ENCODE results near the gene DENND4A.
"Not testable (repeated sequence)": the region's sequence is repeated elsewhere in the genome, so short reads cannot be mapped to it uniquely, and the experiment has no call there.

The DENND4A gene

DNA sequence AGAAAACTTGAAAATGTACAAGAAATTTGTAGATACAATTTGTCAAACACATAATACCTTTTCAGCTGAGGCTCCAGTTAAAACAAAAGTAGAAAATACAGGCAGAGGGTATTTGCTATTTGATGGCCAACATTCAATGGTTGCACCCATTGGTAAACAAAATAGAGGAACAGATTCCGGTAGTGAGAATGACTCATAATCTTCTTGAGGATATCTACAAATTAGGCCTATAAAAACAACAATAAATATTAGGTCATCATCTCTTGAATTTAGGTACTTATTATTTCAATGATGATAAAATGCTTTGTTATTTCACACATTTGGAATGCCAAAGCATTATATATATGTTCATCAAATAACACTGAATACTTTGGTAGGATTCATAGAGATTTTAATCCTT, 53.4 kb downstream of the DENND4A start:
- Histone ChIP-seq H3K36me3 (ENCODE audit: insufficient read depth, low read depth, low read length) (no peaks in the 10 kb centered on the region), H3K27me3 (ENCODE audit: insufficient read depth, low read length) (no peaks in the 10 kb centered on the region), H3K4me3 (ENCODE audit: low read length) (no peak overlapping the region), H3K9me3 (ENCODE audit: insufficient read depth, low read depth, low read length) (no peaks in the 10 kb centered on the region), H3K9ac (ENCODE audit: low read depth, low read length) (no peak overlapping the region), H3K4me1 (ENCODE audit: insufficient read depth, low read length) (no peaks in the 10 kb centered on the region), H3K27ac (ENCODE audit: low read length) (no peak overlapping the region)

DNA sequence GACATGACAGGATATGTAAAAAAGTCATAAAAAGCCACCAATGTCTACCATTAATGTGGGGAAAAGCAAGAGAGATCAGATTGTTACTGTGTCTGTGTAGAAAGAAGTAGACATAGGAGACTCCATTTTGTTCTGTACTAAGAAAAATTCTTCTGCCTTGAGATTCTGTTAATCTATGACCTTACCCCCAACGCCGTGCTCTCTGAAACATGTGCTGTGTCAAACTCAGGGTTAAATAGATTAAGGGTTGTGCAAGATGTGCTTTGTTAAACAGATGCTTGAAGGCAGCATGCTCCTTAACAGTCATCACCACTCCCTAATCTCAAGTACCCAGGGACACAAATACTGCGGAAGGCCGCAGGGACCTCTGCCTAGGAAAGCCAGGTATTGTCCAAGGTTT, 58.5 kb downstream of the DENND4A start:
- not testable (repeated sequence) for H3K9me3 ChIP-seq (ENCODE audit: insufficient read depth, low read depth, low read length); H3K4me3 ChIP-seq (ENCODE audit: low read length); H3K27me3 ChIP-seq (ENCODE audit: insufficient read depth, low read length); H3K4me1 ChIP-seq (ENCODE audit: insufficient read depth, low read length); H3K27ac ChIP-seq (ENCODE audit: low read length); H3K9ac ChIP-seq (ENCODE audit: low read depth, low read length); H3K36me3 ChIP-seq (ENCODE audit: insufficient read depth, low read depth, low read length)

DNA sequence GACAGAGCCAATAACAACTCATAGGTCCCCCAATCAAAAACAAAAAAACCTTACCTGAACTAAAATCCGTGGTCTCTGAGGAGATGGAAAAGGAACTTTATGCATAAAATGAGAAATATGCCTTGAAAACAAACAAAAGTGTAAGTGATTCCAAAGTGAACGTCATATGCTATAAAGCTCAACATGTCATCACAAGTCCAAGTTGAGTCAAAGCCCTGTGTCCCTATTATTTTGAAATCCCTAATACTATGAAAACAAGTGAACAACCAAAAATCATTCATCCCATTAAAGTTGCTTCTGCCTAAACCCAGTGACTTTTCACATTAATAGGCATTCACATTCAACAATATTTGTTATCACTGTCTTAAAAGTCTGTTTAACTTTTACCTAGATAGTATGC, 59.4 kb downstream of the DENND4A start:
- no peaks in the 10 kb centered on the region for H3K9me3 ChIP-seq (ENCODE audit: insufficient read depth, low read depth, low read length)
- H3K27ac ChIP-seq (ENCODE audit: low read length) = no peak overlapping the region
- H3K27me3 ChIP-seq (ENCODE audit: insufficient read depth, low read length) = no peaks in the 10 kb centered on the region
- no peak overlapping the region for H3K9ac ChIP-seq (ENCODE audit: low read depth, low read length)
- H3K4me1 ChIP-seq (ENCODE audit: insufficient read depth, low read length) = no peaks in the 10 kb centered on the region
- no peaks in the 10 kb centered on the region for H3K36me3 ChIP-seq (ENCODE audit: insufficient read depth, low read depth, low read length)
- no peak overlapping the region for H3K4me3 ChIP-seq (ENCODE audit: low read length)

DNA sequence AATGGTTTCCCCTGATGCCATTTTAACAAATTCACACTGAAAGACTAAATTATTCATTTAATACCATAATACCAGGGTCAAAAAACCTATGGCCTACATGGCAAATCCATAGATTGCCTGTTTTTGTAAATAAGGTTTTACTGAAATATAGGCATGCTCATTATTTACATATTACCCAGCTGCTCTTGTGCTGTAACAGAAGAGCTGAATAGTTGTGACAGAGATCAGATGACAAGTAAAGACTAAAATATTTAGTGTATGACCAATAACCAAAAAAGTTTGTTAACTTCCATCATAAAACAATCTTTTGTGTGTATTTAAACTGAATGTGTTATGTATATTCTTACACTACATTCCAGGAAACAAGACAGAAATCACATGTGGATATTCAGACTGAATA, 60.2 kb downstream of the DENND4A start:
- no peaks in the 10 kb centered on the region for H3K36me3 ChIP-seq (ENCODE audit: insufficient read depth, low read depth, low read length)
- no peak overlapping the region for H3K4me3 ChIP-seq (ENCODE audit: low read length)
- H3K27ac ChIP-seq (ENCODE audit: low read length) = no peak overlapping the region
- H3K27me3 ChIP-seq (ENCODE audit: insufficient read depth, low read length) = no peaks in the 10 kb centered on the region
- no peaks in the 10 kb centered on the region for H3K9me3 ChIP-seq (ENCODE audit: insufficient read depth, low read depth, low read length)
- H3K9ac ChIP-seq (ENCODE audit: low read depth, low read length) = no peak overlapping the region
- H3K4me1 ChIP-seq (ENCODE audit: insufficient read depth, low read length) = no peaks in the 10 kb centered on the region

DNA sequence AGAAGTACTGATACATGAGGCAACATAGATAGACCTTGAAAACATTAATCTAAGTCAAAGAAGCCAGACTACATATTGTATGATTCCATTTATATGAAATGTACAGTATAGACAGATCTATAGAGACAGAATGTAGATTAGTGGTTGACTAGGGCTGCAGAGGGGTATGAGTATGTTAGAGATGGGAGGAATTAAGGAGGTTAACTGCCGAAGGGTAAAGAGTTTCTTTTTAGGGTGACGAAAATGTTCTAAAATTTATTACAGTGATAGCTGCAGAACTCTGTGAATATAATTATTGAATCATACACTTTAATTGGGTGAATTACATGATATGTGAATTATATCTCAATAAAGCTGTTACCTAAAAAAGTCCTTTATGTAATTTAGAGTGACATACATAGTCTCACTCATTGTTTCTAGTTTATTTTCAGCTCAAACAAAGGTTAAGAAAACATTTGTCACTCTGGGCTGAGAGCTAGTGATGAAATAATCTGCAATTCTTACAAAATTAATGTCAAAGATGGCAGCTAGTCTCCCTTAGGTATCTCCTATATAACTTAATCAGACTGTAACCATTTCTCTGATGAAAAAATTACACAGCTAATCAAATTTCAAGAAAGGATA, 61.4 kb downstream of the DENND4A start:
- Histone ChIP-seq H3K9me3 (ENCODE audit: insufficient read depth, low read depth, low read length) (no peaks in the 10 kb centered on the region), H3K36me3 (ENCODE audit: insufficient read depth, low read depth, low read length) (no peaks in the 10 kb centered on the region), H3K4me3 (ENCODE audit: low read length) (no peak overlapping the region), H3K4me1 (ENCODE audit: insufficient read depth, low read length) (no peaks in the 10 kb centered on the region), H3K27me3 (ENCODE audit: insufficient read depth, low read length) (no peaks in the 10 kb centered on the region), H3K9ac (ENCODE audit: low read depth, low read length) (no peak overlapping the region), H3K27ac (ENCODE audit: low read length) (no peak overlapping the region)

DNA sequence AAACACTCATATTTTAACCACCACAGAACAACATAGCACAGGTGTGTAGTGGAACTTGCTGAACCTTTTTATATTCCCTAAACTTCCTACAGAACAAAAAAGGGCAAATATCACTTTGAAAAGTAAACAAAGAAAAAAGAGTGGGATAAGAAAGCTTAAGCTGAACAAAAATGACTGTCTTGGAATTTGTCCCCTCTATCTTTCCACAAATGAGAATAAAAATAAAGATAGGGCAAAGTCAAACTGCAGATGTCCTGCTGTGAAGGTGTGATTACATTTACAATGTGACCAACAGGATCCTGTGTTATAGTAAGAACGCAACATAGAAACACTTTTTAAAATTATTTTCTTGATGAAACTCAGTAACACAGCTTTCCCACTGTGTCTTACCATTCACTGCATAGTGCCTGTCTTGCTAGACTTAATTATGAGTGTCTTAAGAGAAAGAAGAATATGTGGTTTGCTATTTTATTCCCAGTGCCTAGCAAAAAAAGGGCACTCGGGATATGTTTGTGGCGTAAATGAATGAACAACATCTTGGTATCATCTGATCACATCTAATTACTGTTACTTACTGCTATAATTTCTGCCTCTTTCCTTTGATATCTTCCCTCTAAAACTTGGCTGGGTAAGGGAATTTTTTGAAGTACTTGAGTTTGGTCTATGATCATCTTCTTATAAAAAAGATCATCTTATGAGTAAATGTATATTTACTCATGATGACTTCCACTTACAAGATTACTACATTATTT, 67.5 kb downstream of the DENND4A start:
- H3K27me3 ChIP-seq (ENCODE audit: insufficient read depth, low read length) = no peaks in the 10 kb centered on the region
- H3K27ac ChIP-seq (ENCODE audit: low read length) = no peak overlapping the region
- H3K9me3 ChIP-seq (ENCODE audit: insufficient read depth, low read depth, low read length) = no peaks in the 10 kb centered on the region
- no peaks in the 10 kb centered on the region for H3K36me3 ChIP-seq (ENCODE audit: insufficient read depth, low read depth, low read length)
- H3K4me3 ChIP-seq (ENCODE audit: low read length) = no peak overlapping the region
- no peak overlapping the region for H3K9ac ChIP-seq (ENCODE audit: low read depth, low read length)
- H3K4me1 ChIP-seq (ENCODE audit: insufficient read depth, low read length) = no peaks in the 10 kb centered on the region

DNA sequence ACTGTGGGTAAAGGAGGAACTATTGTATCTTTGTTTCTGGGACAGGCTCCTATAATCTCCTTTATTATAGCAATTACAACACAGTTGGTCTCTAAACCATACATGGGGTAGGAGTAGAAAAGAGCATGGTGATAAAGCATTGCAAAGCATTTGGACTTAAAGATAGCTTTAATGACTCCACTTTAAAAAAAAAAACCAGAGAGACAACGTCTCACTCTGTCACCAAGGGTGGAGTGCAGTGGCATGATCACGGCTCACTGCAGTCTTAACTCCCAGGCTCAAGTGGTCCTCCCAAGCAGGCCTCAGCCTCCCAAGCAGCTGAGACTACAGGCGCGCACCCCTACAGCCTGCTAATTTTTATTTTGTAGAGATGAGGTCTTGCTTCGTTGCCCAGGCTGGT, 68.2 kb downstream of the DENND4A start:
- Histone ChIP-seq H3K4me3 (ENCODE audit: low read length) (no peak overlapping the region), H3K9me3 (ENCODE audit: insufficient read depth, low read depth, low read length) (no peaks in the 10 kb centered on the region), H3K9ac (ENCODE audit: low read depth, low read length) (no peak overlapping the region), H3K36me3 (ENCODE audit: insufficient read depth, low read depth, low read length) (no peaks in the 10 kb centered on the region), H3K4me1 (ENCODE audit: insufficient read depth, low read length) (no peaks in the 10 kb centered on the region), H3K27ac (ENCODE audit: low read length) (no peak overlapping the region), H3K27me3 (ENCODE audit: insufficient read depth, low read length) (no peaks in the 10 kb centered on the region)

DNA sequence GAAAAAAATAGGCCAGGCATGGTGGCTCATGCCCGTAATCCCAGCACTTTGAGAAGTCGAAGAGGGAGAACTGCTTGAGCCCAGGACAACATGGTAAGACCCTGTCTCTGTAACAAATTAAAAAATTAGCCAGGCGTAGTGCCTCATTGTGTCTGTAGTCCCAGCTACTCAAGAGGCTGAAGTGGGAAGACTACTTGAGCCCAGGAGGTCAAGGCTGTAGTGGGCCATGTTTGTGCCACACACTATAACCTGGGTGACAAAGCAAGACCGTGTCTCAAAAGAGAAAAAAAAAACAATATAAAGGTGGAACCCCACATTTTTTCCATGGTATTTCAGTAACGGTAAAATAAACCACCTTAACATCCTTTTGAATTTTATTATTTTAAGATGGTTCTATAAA, 69.9 kb downstream of the DENND4A start:
- Histone ChIP-seq H3K27ac (ENCODE audit: low read length) (no peak overlapping the region), H3K4me1 (ENCODE audit: insufficient read depth, low read length) (no peaks in the 10 kb centered on the region), H3K4me3 (ENCODE audit: low read length) (no peak overlapping the region), H3K9ac (ENCODE audit: low read depth, low read length) (no peak overlapping the region), H3K27me3 (ENCODE audit: insufficient read depth, low read length) (no peaks in the 10 kb centered on the region), H3K36me3 (ENCODE audit: insufficient read depth, low read depth, low read length) (no peaks in the 10 kb centered on the region), H3K9me3 (ENCODE audit: insufficient read depth, low read depth, low read length) (no peaks in the 10 kb centered on the region)

DNA sequence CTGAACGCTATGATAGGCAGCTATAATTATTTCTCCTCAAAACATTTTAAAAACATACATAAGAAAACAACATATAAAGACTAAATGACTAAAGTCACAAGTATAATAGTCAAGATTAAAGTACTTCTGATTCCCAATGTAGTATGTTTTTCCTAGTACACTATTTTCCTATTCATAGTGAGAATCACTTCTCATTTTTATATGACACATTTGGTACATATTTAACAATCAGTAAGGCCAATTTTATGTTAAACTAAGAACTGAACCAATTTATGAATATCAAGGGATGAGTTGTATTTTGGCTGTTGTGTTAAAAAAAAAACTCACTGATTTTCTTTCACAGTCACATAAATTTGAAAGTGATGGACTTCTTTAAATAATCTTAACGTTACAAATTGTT, 79.7 kb downstream of the DENND4A start:
- H3K9ac ChIP-seq (ENCODE audit: low read depth, low read length) = no peak overlapping the region
- H3K27ac ChIP-seq (ENCODE audit: low read length) = no peak overlapping the region
- no peaks in the 10 kb centered on the region for H3K4me1 ChIP-seq (ENCODE audit: insufficient read depth, low read length)
- H3K36me3 ChIP-seq (ENCODE audit: insufficient read depth, low read depth, low read length) = no peaks in the 10 kb centered on the region
- H3K27me3 ChIP-seq (ENCODE audit: insufficient read depth, low read length) = no peaks in the 10 kb centered on the region
- no peak overlapping the region for H3K4me3 ChIP-seq (ENCODE audit: low read length)
- H3K9me3 ChIP-seq (ENCODE audit: insufficient read depth, low read depth, low read length) = no peaks in the 10 kb centered on the region

DNA sequence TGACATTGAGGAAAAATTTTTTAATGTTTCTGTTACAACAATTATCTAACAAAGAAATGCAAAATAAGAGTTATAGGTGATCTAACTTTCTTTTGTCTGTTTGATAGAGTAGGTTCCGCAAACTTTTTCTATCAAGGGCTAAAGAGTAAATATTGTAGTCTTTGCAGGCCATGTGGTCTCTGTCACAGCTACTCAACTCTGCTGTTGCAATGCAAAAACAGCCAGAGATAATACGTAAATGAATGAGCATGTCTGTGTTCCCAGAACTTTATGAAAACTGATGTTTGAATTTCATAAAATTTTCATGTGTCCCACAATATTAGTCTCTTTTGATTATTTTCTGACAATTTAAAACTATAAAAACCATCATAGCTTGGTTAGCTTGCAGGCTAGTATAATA, 97.0 kb downstream of the DENND4A start:
- Histone ChIP-seq H3K4me3 (ENCODE audit: low read length) (no peak overlapping the region), H3K4me1 (ENCODE audit: insufficient read depth, low read length) (no peaks in the 10 kb centered on the region), H3K36me3 (ENCODE audit: insufficient read depth, low read depth, low read length) (no peaks in the 10 kb centered on the region), H3K9me3 (ENCODE audit: insufficient read depth, low read depth, low read length) (no peaks in the 10 kb centered on the region), H3K27ac (ENCODE audit: low read length) (no peak overlapping the region), H3K9ac (ENCODE audit: low read depth, low read length) (no peak overlapping the region), H3K27me3 (ENCODE audit: insufficient read depth, low read length) (no peaks in the 10 kb centered on the region)

DNA sequence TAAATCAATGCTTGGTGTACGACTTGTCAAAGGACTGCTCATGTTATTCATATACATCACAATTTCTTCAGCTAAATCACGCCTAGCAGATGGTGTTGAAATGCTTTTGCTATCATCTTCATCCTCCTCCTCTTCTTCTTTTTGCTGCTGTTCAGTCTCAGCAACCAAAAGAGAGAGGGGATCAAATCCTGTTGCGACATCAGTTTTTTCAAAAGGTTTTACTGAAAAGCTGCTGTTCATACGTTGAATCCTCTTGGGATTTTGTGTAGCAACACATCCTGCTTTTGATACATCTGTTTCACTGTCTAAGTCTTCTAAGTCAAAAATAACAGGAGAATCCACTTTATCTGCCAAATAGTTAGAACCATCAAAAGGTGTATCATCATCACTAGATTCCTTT, 101.3 kb downstream of the DENND4A start:
- no peak overlapping the region for H3K9ac ChIP-seq (ENCODE audit: low read depth, low read length)
- no peak overlapping the region for H3K27ac ChIP-seq (ENCODE audit: low read length)

DNA sequence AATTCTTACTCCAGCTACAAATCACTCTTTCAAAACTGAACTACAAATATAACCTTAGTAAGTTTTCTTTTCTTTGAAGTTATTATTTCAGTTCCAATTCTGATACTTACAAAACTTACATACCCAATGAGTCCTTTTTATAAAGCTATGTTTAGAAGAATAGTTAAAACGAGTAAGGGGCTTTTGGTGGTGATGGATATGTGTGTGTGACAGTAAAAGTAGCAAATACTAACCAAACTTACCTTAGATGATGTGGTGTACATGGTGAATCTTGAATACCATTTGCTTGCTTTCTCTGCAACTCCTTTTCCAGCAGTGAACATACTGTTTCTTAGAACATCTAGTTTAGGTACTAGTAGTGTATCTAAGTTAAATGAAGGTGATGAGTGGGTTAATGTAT, 101.9 kb downstream of the DENND4A start:
- Histone ChIP-seq H3K4me1 (ENCODE audit: insufficient read depth, low read length) (no peaks in the 10 kb centered on the region), H3K36me3 (ENCODE audit: insufficient read depth, low read depth, low read length) (no peaks in the 10 kb centered on the region), H3K9ac (ENCODE audit: low read depth, low read length) (no peak overlapping the region), H3K4me3 (ENCODE audit: low read length) (no peak overlapping the region), H3K9me3 (ENCODE audit: insufficient read depth, low read depth, low read length) (no peaks in the 10 kb centered on the region), H3K27me3 (ENCODE audit: insufficient read depth, low read length) (no peaks in the 10 kb centered on the region), H3K27ac (ENCODE audit: low read length) (no peak overlapping the region)

More for the DNA sequence above, 101.3 kb downstream of the DENND4A start:
- no peaks in the 10 kb centered on the region for H3K9me3 ChIP-seq (ENCODE audit: insufficient read depth, low read depth, low read length)
- no peaks in the 10 kb centered on the region for H3K27me3 ChIP-seq (ENCODE audit: insufficient read depth, low read length)
- no peak overlapping the region for H3K4me3 ChIP-seq (ENCODE audit: low read length)
- H3K36me3 ChIP-seq (ENCODE audit: insufficient read depth, low read depth, low read length) = no peaks in the 10 kb centered on the region
- no peaks in the 10 kb centered on the region for H3K4me1 ChIP-seq (ENCODE audit: insufficient read depth, low read length)
